A673 (cell line): Measurements from ENCODE around the gene APMAP.

ENCODE experiments used
- CTCF ChIP-seq: fragments of 300-800, 200-600 bp; sonication (generic); conservative IDR thresholded peaks from 2 replicates; pipeline ENCODE4 v1.5.1; 2017; ENCODE audit warnings: low read depth, mild to moderate bottlenecking, antibody characterized with exemption, low read length, moderate library complexity, mixed read lengths
- EZH2 ChIP-seq: fragments of 200-600 bp; sonication (generic); IDR thresholded peaks from 2 replicates; pipeline ENCODE4 v1.6.1; 2017; ENCODE audit warnings: borderline replicate concordance, low read depth, mild to moderate bottlenecking, mixed read lengths, antibody characterized with exemption, low read length; ENCODE audit not compliant: poor library complexity, severe bottlenecking

GRCh38 chr20:24972341-24972740 lies 20.2 kb downstream of the APMAP start:
- no peak for TF ChIP-seq CTCF
- no peak for TF ChIP-seq EZH2
